ENCODE data around the gene CIAO2A. TPM values are rescaled to one million over a fixed set of nuclear protein-coding genes. Genes with fewer than 3 reads are reported as not detected.

Gene CIAO2A
- total and polyA plus RNA-seq, 4 donors = 40.4 to 95.6 (median 82.8) TPM

DNA sequence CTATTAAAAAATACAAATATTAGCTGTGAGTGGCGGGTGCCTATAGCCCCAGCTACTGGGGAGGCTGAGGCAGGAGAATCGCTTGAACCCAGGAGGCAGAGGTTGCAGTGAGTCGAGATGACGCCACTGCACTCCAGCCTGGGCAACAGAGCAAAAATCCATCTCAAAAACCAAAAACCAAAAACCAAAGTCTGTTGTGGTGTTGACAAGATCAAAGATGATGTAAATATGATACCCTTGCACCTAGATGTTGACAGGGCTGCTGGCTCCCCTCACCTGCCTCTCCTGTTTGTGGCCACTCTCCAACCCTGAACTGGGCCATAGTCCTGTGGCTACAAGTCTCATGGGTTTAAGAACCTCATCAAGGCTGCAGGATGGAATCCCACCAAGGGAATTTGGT lies 63.5 kb downstream of the CIAO2A start:
- Histone ChIP-seq H3K36me3 (ENCODE audit: control insufficient read depth in 4 of 4, insufficient read depth in 4 of 4, low read length in 4 of 4) (peaks cover 0 to 1% (median 0%) of the 10 kb centered on the region in 4 donors), H3K4me1 (ENCODE audit: control insufficient read depth in 5 of 5, insufficient read depth in 5 of 5, low read length in 5 of 5) (peaks cover 0 to 2% (median 0%) of the 10 kb centered on the region in 5 donors), H3K27ac (ENCODE audit: low read depth in 1 of 2, low read length in 1 of 2) (no peak overlapping the region), H3K27me3 (ENCODE audit: control insufficient read depth in 3 of 3, insufficient read depth in 3 of 3, low read length in 2 of 3) (no peaks in the 10 kb centered on the region), H3K9ac (ENCODE audit: insufficient read depth in 1 of 2, low read length in 2 of 2) (no peak overlapping the region), H3K4me3 (no peak overlapping the region), H3K9me3 (ENCODE audit: control insufficient read depth in 4 of 4, insufficient read depth in 3 of 4, low read length in 3 of 4) (peaks cover 0 to 2% (median 0%) of the 10 kb centered on the region in 4 donors)
- ATAC-seq (ENCODE audit: insufficient read depth, low FRiP score) (no peak), DNase-seq (no peak)
- WGBS, 2 donors = 92 to 98% methylated on average over 4 of the region's 4 CpGs
- TF ChIP-seq, protein P1, sequence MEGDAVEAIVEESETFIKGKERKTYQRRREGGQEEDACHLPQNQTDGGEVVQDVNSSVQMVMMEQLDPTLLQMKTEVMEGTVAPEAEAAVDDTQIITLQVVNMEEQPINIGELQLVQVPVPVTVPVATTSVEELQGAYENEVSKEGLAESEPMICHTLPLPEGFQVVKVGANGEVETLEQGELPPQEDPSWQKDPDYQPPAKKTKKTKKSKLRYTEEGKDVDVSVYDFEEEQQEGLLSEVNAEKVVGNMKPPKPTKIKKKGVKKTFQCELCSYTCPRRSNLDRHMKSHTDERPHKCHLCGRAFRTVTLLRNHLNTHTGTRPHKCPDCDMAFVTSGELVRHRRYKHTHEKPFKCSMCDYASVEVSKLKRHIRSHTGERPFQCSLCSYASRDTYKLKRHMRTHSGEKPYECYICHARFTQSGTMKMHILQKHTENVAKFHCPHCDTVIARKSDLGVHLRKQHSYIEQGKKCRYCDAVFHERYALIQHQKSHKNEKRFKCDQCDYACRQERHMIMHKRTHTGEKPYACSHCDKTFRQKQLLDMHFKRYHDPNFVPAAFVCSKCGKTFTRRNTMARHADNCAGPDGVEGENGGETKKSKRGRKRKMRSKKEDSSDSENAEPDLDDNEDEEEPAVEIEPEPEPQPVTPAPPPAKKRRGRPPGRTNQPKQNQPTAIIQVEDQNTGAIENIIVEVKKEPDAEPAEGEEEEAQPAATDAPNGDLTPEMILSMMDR (IDR thresholded peaks at IDR 0.05; ENCODE audit: control extremely low read depth, extremely low read depth) = no peak

DNA sequence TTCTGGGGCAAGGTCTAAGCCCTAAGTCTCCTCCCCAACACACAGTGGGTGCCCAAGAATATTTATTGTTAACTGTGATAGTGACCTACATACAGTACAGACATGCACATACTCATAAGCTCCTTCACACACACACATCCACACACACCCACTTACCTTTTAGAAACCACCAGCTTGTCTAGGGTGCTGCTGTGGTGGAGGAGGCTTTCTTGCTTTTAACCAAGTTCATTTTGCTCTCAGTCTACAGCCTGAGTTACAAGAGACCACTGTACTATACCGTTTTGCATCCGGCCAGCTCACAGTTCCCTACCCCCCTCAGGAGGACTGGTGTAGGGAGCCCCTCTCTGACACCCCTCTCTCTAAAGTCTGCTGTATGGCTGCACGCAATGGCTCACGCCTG lies 64.0 kb downstream of the CIAO2A start:
- Histone ChIP-seq H3K9ac (ENCODE audit: insufficient read depth in 1 of 2, low read length in 2 of 2) (no peak overlapping the region), H3K27ac (ENCODE audit: low read depth in 1 of 2, low read length in 1 of 2) (no peak overlapping the region), H3K27me3 (ENCODE audit: control insufficient read depth in 3 of 3, insufficient read depth in 3 of 3, low read length in 2 of 3) (no peaks in the 10 kb centered on the region), H3K9me3 (ENCODE audit: control insufficient read depth in 4 of 4, insufficient read depth in 3 of 4, low read length in 3 of 4) (peaks cover 0 to 2% (median 0%) of the 10 kb centered on the region in 4 donors), H3K36me3 (ENCODE audit: control insufficient read depth in 4 of 4, insufficient read depth in 4 of 4, low read length in 4 of 4) (peaks cover 0 to 1% (median 0%) of the 10 kb centered on the region in 4 donors), H3K4me1 (ENCODE audit: control insufficient read depth in 5 of 5, insufficient read depth in 5 of 5, low read length in 5 of 5) (peaks cover 0 to 4% (median 0%) of the 10 kb centered on the region in 5 donors), H3K4me3 (no peak overlapping the region)
- DNase-seq (no peak), ATAC-seq (ENCODE audit: insufficient read depth, low FRiP score) (no peak)
- TF ChIP-seq, protein P1 (IDR thresholded peaks at IDR 0.05; ENCODE audit: control extremely low read depth, extremely low read depth) = no peak
- WGBS, 2 donors = 95% methylated on average over 4 of the region's 4 CpGs

DNA sequence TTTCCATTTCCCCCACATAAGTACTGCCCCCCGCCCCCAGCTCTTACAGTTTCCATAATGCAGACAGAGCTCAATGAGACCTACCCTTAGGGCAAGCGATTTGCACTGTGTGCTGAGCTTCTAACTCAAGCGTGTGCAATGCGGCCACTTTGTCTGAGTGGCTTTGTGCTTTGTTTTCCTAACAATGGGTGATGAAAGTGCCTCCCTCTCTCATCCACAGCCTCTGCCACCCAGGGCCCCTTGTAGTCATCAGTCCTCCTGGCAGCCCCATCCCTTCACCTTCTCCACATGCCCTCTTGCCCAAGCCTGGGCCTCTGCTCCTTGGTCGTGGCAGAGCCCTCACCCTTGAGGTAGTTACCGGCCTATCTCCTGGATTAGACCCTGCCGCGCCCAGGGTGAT lies 64.5 kb downstream of the CIAO2A start:
- WGBS, 2 donors = 67 to 77% methylated on average over 8 of the region's 8 CpGs
- Histone ChIP-seq H3K4me3 (no peak overlapping the region), H3K4me1 (ENCODE audit: control insufficient read depth in 5 of 5, insufficient read depth in 5 of 5, low read length in 5 of 5) (peaks cover 0 to 7% (median 0%) of the 10 kb centered on the region in 5 donors), H3K27me3 (ENCODE audit: control insufficient read depth in 3 of 3, insufficient read depth in 3 of 3, low read length in 2 of 3) (no peaks in the 10 kb centered on the region), H3K9me3 (ENCODE audit: control insufficient read depth in 4 of 4, insufficient read depth in 3 of 4, low read length in 3 of 4) (peaks cover 0 to under 1% (median 0%) of the 10 kb centered on the region in 4 donors), H3K9ac (ENCODE audit: insufficient read depth in 1 of 2, low read length in 2 of 2) (no peak overlapping the region), H3K36me3 (ENCODE audit: control insufficient read depth in 4 of 4, insufficient read depth in 4 of 4, low read length in 4 of 4) (no peaks in the 10 kb centered on the region), H3K27ac (ENCODE audit: low read depth in 1 of 2, low read length in 1 of 2) (no peak overlapping the region)
- TF ChIP-seq, protein P1 (IDR thresholded peaks at IDR 0.05; ENCODE audit: control extremely low read depth, extremely low read depth) = no peak
- DNase-seq (no peak), ATAC-seq (ENCODE audit: insufficient read depth, low FRiP score) (no peak)

DNA sequence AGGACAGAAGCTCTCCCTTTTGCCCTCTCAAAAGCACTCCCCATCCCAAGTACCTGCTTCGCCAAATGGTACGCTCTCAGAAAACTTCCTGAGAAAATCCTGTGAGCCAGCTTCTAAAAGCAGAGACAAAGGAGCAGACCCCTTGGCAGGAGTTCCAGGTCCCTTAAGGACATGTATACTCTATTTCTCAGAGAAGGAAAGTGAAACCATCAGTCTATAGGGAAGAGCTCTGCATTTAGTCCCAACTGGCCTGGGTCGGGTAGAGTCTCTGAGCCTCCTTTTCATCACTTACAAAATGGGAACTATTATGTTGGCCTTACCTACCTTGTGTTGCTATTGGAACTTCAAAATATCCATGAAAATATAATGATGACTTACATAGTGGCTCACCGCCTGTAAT lies 67.0 kb downstream of the CIAO2A start:
- DNase-seq (peak in 1 of 3 donors; percentile 59), ATAC-seq (ENCODE audit: insufficient read depth, low FRiP score) (no peak)
- Histone ChIP-seq H3K4me1 (ENCODE audit: control insufficient read depth in 5 of 5, insufficient read depth in 5 of 5, low read length in 5 of 5) (peaks cover 0 to 10% (median 0%) of the 10 kb centered on the region in 5 donors), H3K9me3 (ENCODE audit: control insufficient read depth in 4 of 4, insufficient read depth in 3 of 4, low read length in 3 of 4) (no peaks in the 10 kb centered on the region), H3K9ac (ENCODE audit: insufficient read depth in 1 of 2, low read length in 2 of 2) (no peak overlapping the region), H3K4me3 (no peak overlapping the region), H3K36me3 (ENCODE audit: control insufficient read depth in 4 of 4, insufficient read depth in 4 of 4, low read length in 4 of 4) (peaks cover 0 to 2% (median 0%) of the 10 kb centered on the region in 4 donors), H3K27ac (ENCODE audit: low read depth in 1 of 2, low read length in 1 of 2) (no peak overlapping the region), H3K27me3 (ENCODE audit: control insufficient read depth in 3 of 3, insufficient read depth in 3 of 3, low read length in 2 of 3) (no peaks in the 10 kb centered on the region)
- 72 to 78% methylated on average over 4 of the region's 4 CpGs for whole genome bisulfite sequencing, 2 donors
- TF ChIP-seq, protein P1 (IDR thresholded peaks at IDR 0.05; ENCODE audit: control extremely low read depth, extremely low read depth) = no peak
